Activated CD8-positive, alpha-beta memory T cell treated with anti-CD3 and anti-CD28 coated beads, Interleukin-2, amount 50 U/mL, for 4 hours (primary cell): ENCODE measurements around the gene SLC34A3.
A peak's percentile ranks its signal among the peaks of the same experiment; 100 is the strongest.

Source experiments
- DNase-seq: peaks from one replicate; pipeline ENCODE4 v3.0.0-alpha.2; 2020

The SLC34A3 gene

GRCh38 chr9:137218754-137219271, 11.9 kb upstream of the SLC34A3 start:
- no peak for DNase-seq

- DNase-seq, result no peak
Observed at GRCh38 chr9:137219757-137220316, 10.9 kb upstream of the SLC34A3 start.

GRCh38 chr9:137220317-137221094, 10.2 kb upstream of the SLC34A3 start:
- no peak for DNase-seq

GRCh38 chr9:137221095-137221505, 9.6 kb upstream of the SLC34A3 start:
- no peak for DNase-seq

GRCh38 chr9:137221506-137222111, 9.1 kb upstream of the SLC34A3 start:
- DNase-seq, result no peak

- no peak for DNase-seq
Observed at GRCh38 chr9:137222190-137223077, 8.3 kb upstream of the SLC34A3 start, which contains the start of gene RNF208. Gene RNF208 (minus strand): TSS chr9:137222240. CDS start chr9:137221212, 1,028 bp downstream.

GRCh38 chr9:137223078-137223970, 7.4 kb upstream of the SLC34A3 start:
- peak; percentile 96 for DNase-seq

GRCh38 chr9:137224830-137225694, 5.6 kb upstream of the SLC34A3 start, which contains the start of gene CYSRT1:
Gene CYSRT1 (plus strand): TSS chr9:137225174. CDS start chr9:137225622, 448 bp downstream.
- DNase-seq, result no peak

GRCh38 chr9:137225699-137226331, 4.9 kb upstream of the SLC34A3 start:
- DNase-seq, result no peak

GRCh38 chr9:137226338-137227053, 4.2 kb upstream of the SLC34A3 start:
- DNase-seq, result no peak

- peak; percentile 84 for DNase-seq
Observed at GRCh38 chr9:137227054-137227852, 3.4 kb upstream of the SLC34A3 start, which contains the start of gene RNF224. Gene RNF224 (plus strand): TSS chr9:137227502. CDS start chr9:137228336, 834 bp downstream.

GRCh38 chr9:137227853-137228505, 2.7 kb upstream of the SLC34A3 start:
- DNase-seq, result no peak

- DNase-seq, result no peak
Observed at GRCh38 chr9:137228506-137228967, 2.2 kb upstream of the SLC34A3 start.

GRCh38 chr9:137228968-137229896, 1.5 kb upstream of the SLC34A3 start:
- no peak for DNase-seq

GRCh38 chr9:137229903-137230704, 597 bp upstream of the SLC34A3 start:
- DNase-seq, result no peak
